Measurements from ENCODE around the gene CDH4. TPM values are rescaled to one million over a fixed set of nuclear protein-coding genes. Genes with fewer than 3 reads are reported as not detected.

Gene CDH4
- total RNA-seq, 4 donors from 2014 or later = 0.71 to 4.2 (median 2.9) TPM

DNA sequence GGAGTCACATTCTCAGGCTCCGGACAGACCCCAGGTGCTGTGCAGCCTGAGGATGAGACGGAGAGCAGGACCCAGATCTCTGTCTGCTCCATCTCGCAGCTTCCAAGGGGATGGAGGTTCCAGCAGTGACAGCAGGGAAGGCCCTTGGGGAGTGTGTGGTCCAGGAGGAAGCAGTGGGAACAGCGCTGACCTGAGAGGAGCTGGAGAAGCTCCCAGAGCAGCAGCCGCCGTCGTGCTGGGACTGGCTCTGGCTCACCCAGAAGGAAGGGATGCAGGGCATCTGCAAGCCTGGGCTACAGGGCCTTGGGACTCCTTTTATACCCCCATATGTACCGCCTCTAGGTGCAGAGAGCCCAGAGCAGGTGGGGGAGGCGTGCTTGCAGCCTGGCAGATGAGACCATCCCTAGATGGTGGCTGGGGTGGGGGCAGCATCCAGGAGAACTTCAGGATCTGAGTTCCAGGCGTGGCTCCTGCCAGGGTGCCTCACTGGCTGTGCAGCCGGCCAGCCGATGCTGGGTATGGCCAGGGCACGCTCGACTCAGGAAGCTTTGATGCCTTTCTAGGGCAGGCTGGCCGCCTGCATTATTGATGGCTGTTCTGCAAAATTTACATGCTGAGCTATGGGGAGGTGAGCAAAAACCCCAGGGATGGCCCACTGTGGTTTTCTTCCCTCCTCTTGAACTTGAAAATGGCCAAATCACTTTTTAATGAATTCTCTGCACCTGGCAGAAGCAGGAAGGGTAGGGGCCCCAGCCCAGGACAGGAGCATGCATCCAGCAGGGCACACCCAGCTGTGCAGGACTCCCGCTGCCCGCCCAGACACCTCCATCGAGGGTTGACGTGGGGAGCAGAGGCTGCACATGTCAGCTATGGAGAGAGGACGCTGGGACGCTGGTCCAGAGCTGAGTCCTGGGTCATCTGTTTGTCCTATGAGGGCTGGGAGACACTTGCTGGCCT is 634.0 kb downstream of the CDH4 start:
- intact Hi-C loops (cut with DNase I; ENCODE audit: low total_unique reads) = loop anchor here (10.0 kb wide), 1 partner anchor 1681 kb away; no protein-coding TSS in a partner anchor
- TF ChIP-seq, protein P1, sequence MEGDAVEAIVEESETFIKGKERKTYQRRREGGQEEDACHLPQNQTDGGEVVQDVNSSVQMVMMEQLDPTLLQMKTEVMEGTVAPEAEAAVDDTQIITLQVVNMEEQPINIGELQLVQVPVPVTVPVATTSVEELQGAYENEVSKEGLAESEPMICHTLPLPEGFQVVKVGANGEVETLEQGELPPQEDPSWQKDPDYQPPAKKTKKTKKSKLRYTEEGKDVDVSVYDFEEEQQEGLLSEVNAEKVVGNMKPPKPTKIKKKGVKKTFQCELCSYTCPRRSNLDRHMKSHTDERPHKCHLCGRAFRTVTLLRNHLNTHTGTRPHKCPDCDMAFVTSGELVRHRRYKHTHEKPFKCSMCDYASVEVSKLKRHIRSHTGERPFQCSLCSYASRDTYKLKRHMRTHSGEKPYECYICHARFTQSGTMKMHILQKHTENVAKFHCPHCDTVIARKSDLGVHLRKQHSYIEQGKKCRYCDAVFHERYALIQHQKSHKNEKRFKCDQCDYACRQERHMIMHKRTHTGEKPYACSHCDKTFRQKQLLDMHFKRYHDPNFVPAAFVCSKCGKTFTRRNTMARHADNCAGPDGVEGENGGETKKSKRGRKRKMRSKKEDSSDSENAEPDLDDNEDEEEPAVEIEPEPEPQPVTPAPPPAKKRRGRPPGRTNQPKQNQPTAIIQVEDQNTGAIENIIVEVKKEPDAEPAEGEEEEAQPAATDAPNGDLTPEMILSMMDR (IDR thresholded peaks at IDR 0.05) = no peak
- no peak for TF ChIP-seq POLR2A (IDR thresholded peaks at IDR 0.05)
- no peak overlapping the region for H3K4me3 ChIP-seq (ENCODE audit: low read depth, poor library complexity, severe bottlenecking)
- no peak for DNase-seq (ENCODE audit: low spot score in 2 of 2)
- WGBS, 2 donors = 76 to 82% methylated on average over 19 to 21 of the region's 21 CpGs

DNA sequence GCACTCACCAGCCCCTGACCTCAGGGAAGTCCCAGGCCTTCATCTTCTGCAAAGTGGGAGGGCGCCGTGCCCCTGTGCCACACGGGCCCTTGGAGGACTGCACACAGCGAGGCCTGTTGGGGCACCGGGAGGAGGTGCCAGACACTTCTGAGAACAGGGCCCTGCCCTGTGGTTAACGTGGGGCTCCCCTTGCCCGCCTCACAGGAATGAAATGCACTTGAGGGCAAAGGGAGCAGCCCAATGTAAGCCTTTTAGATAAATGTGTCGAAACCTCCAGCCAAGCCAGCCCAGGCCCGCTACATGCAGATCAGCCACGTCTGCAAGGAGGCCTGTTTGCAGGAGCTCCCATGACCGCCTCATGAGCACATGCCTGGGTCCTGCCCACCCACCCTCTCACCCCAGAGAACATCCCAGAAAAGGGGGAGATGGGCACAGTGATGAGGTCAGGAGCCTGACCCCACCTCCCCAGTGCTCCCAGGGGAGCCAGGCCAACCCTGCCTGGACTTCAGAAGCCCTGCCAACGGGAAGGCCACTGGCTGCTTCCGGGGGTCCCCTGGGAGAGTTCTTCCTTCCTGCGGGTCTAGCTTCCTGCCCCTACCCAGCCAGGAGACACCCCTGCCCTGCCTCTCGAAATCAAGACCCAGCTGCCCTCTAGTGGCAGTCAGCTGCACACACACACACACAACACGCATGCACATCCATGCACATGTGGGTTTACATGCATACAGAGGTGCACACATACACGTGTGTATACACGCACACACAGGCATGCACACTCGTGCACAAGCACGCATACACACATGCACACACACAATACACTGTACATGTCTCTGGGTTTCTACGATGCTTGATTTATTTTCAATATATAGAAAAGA is 634.9 kb downstream of the CDH4 start:
- 45 to 54% methylated on average over 18 to 21 of the region's 21 CpGs for WGBS, 2 donors
- no peak for DNase-seq (ENCODE audit: low spot score in 2 of 2)
- TF ChIP-seq, protein P1 (IDR thresholded peaks at IDR 0.05) = no peak
- no peak for TF ChIP-seq POLR2A (IDR thresholded peaks at IDR 0.05)
- intact Hi-C loops (cut with DNase I; ENCODE audit: low total_unique reads) = loop anchor here (10.0 kb wide), 1 partner anchor 1682 kb away; no protein-coding TSS in a partner anchor
- H3K4me3 ChIP-seq (ENCODE audit: low read depth, poor library complexity, severe bottlenecking) = no peak overlapping the region

DNA sequence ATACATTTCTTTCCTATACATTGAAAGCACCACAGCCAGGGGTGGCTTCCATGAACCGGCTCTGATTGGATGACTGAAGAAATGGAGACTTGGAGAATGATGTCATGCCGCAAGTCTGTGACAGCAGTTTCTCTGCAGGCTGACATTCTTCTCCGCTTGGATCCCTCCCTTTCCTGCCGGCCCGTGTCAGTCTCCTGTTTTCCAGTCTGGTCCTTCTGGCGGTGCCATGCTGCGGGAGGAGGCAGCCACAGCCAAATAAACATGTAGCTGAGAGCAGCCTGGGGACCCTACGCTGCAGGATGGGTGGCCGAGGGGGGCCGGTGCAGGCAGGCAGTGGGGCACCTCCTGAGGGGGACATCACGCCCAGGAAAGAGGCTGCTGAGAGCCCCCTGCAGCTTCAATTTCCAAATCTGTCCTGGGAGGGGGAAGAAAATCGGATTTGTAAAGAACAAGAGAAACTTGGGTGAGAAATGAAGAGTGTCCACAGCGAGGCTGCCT is 635.6 kb downstream of the CDH4 start:
- WGBS, 2 donors = 62% methylated on average over 11 to 13 of the region's 13 CpGs
- TF ChIP-seq, protein P1 (IDR thresholded peaks at IDR 0.05) = no peak
- no peak for TF ChIP-seq POLR2A (IDR thresholded peaks at IDR 0.05)
- intact Hi-C loops (cut with DNase I; ENCODE audit: low total_unique reads) = loop anchor here (10.0 kb wide), 1 partner anchor 1683 kb away; no protein-coding TSS in a partner anchor
- H3K4me3 ChIP-seq (ENCODE audit: low read depth, poor library complexity, severe bottlenecking) = no peak overlapping the region
- DNase-seq (ENCODE audit: low spot score in 2 of 2) = no peak

DNA sequence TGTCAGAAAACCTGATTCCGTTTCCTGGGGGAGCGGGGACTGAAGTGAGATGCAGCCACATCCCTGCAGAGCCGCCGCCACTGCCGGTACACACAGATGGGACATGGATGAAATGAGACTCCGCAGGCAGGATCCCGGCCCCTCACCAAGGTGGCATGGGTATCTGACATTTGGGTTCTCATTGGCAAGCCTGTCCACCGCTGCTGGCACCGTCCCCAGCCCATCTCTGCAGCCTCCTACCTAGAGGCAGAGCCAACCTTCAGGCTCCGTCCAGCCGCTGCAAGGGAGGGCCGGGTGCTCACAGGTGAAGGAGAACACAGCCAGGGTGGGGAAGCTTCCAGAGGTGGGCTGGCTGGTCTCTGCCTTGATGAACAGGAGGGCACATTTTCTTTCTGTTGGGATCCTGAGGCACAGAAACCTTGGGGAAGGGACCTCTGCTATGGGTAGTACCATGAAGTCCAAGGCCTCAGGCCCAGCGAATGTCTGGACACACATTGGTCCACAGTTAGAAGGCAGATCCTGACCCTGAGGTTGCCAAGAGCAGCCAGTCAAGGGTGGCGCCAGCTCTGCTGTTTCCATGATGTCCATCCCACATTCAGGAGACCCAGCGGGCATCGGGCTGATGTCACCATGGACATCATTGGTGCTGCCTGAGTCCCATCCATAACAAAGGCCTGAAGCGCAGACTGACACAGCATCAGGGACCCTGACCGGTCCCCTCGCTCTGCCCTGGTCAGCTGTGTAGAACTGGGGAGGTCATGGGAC is 636.2 kb downstream of the CDH4 start:
- intact Hi-C loops (cut with DNase I; ENCODE audit: low total_unique reads) = loop anchor here (10.0 kb wide), 1 partner anchor 1683 kb away; no protein-coding TSS in a partner anchor
- H3K4me3 ChIP-seq (ENCODE audit: low read depth, poor library complexity, severe bottlenecking) = no peak overlapping the region
- no peak for DNase-seq (ENCODE audit: low spot score in 2 of 2)
- no peak for TF ChIP-seq POLR2A (IDR thresholded peaks at IDR 0.05)
- TF ChIP-seq, protein P1 (IDR thresholded peaks at IDR 0.05) = no peak
- 93 to 94% methylated on average over 19 of the region's 19 CpGs for WGBS, 2 donors

DNA sequence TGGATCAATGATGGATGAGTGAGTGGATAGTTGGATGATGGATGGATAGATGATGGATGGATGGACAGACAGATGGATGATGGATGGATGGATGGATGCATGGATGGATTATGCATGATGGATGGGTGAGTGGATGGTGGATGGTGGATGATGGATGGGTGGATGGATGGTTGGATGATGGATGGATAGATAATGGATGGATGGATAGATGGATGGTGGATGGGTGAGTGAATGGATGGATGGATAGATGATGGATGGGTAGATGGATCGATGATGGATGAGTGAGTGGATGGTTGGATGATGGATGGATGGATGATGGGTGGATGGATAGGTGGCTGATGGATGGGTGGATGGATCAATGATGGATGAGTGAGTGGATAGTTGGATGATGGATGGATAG is 637.6 kb downstream of the CDH4 start:
- WGBS, 2 donors = 89 to 90% methylated on average over 1 of the region's 1 CpG
- no peak for DNase-seq (ENCODE audit: low spot score in 2 of 2)
- TF ChIP-seq, protein P1 (IDR thresholded peaks at IDR 0.05) = no peak
- no peak for TF ChIP-seq POLR2A (IDR thresholded peaks at IDR 0.05)
- intact Hi-C loops (cut with DNase I; ENCODE audit: low total_unique reads) = loop anchor here (10.0 kb wide), 1 partner anchor 1685 kb away; no protein-coding TSS in a partner anchor
- no peak overlapping the region for H3K4me3 ChIP-seq (ENCODE audit: low read depth, poor library complexity, severe bottlenecking)
